ENCODE measurements around the gene OCIAD2.
"Not testable (repeated sequence)": the region's sequence is repeated elsewhere in the genome, so short reads cannot be mapped to it uniquely, and the experiment has no call there.

Gene OCIAD2

GRCh38 chr4:48906206-48907173 is at the start of gene OCIAD2:
TSS of gene OCIAD2 (minus strand) at chr4:48906774. CDS start at chr4:48904549, 2,225 bp downstream.
- DNase-seq, result peak; percentile 87

- DNase-seq, result no peak
Measured at GRCh38 chr4:48954314-48954713, 47.7 kb upstream of the OCIAD2 start.

- no peak for DNase-seq
Measured at GRCh38 chr4:48949518-48950219, 43.1 kb upstream of the OCIAD2 start.

GRCh38 chr4:48949086-48949485 is 42.5 kb upstream of the OCIAD2 start:
- DNase-seq, result no peak

- DNase-seq, result no peak
Measured at GRCh38 chr4:48947731-48948130, 41.2 kb upstream of the OCIAD2 start.

GRCh38 chr4:48945981-48946380 is 39.4 kb upstream of the OCIAD2 start:
- no peak for DNase-seq

GRCh38 chr4:48944756-48945241 is 38.2 kb upstream of the OCIAD2 start:
- DNase-seq, result peak; percentile 48

- no peak for DNase-seq
Measured at GRCh38 chr4:48944252-48944651, 37.7 kb upstream of the OCIAD2 start.

- no peak for DNase-seq
Measured at GRCh38 chr4:48943387-48943786, 36.8 kb upstream of the OCIAD2 start.

- DNase-seq, result no peak
Measured at GRCh38 chr4:48939785-48940184, 33.2 kb upstream of the OCIAD2 start.

- no peak for DNase-seq
Measured at GRCh38 chr4:48938831-48939230, 32.3 kb upstream of the OCIAD2 start.

GRCh38 chr4:48937033-48937432 is 30.5 kb upstream of the OCIAD2 start:
- DNase-seq, result no peak

- no peak for DNase-seq
Measured at GRCh38 chr4:48931459-48931858, 24.9 kb upstream of the OCIAD2 start.

GRCh38 chr4:48930654-48931053 is 24.1 kb upstream of the OCIAD2 start:
- DNase-seq, result no peak

GRCh38 chr4:48924416-48924815 is 17.8 kb upstream of the OCIAD2 start:
- no peak for DNase-seq

- not testable (repeated sequence) for DNase-seq
Measured at GRCh38 chr4:48923065-48923464, 16.5 kb upstream of the OCIAD2 start.

- no peak for DNase-seq
Measured at GRCh38 chr4:48914311-48914710, 7.7 kb upstream of the OCIAD2 start.

GRCh38 chr4:48913346-48913745 is 6.8 kb upstream of the OCIAD2 start:
- DNase-seq, result no peak

GRCh38 chr4:48912349-48912748 is 5.8 kb upstream of the OCIAD2 start:
- DNase-seq, result no peak

GRCh38 chr4:48910511-48910910 is 3.9 kb upstream of the OCIAD2 start:
- no peak for DNase-seq

- DNase-seq, result no peak
Measured at GRCh38 chr4:48909697-48910096, 3.1 kb upstream of the OCIAD2 start.

GRCh38 chr4:48908687-48909086 is 2.1 kb upstream of the OCIAD2 start:
- no peak for DNase-seq

GRCh38 chr4:48907706-48908477 is 1.3 kb upstream of the OCIAD2 start:
- no peak for DNase-seq

All from hematopoietic multipotent progenitor cell treated with erythropoietin and hydrocortisone succinate and interleukin-3 and kit ligand, for 8 days (in vitro differentiated cells).